ENCODE measurements around the gene TCF3.

Gene TCF3

GRCh38 chr19:1577929-1578618 lies 74.3 kb downstream of the TCF3 start:
- no peak for DNase-seq

- DNase-seq = no peak
These were observed 75.1 kb downstream of the TCF3 start for GRCh38 chr19:1577090-1577928.

GRCh38 chr19:1576242-1577089 lies 75.9 kb downstream of the TCF3 start:
- no peak for DNase-seq

- no peak for DNase-seq
These were observed 76.8 kb downstream of the TCF3 start for GRCh38 chr19:1575323-1576241.

GRCh38 chr19:1574354-1575136 lies 77.9 kb downstream of the TCF3 start:
- DNase-seq = no peak

GRCh38 chr19:1572795-1573194 lies 79.6 kb downstream of the TCF3 start:
- DNase-seq = no peak

- DNase-seq = no peak
These were observed 81.1 kb downstream of the TCF3 start for GRCh38 chr19:1571358-1571757.

- no peak for DNase-seq
These were observed 81.6 kb downstream of the TCF3 start for GRCh38 chr19:1570836-1571235.

GRCh38 chr19:1569997-1570396 lies 82.4 kb downstream of the TCF3 start:
- no peak for DNase-seq

GRCh38 chr19:1568320-1569019 lies 83.9 kb downstream of the TCF3 start, which contains the start of gene MEX3D:
TSS of gene MEX3D (minus strand) at chr19:1568325. CDS start at chr19:1568058, 267 bp downstream.
- peak; percentile 73 for DNase-seq

GRCh38 chr19:1567848-1568227 lies 84.6 kb downstream of the TCF3 start:
- no peak for DNase-seq

- DNase-seq = peak; percentile 58
These were observed 85.1 kb downstream of the TCF3 start for GRCh38 chr19:1567116-1567847.

GRCh38 chr19:1566392-1567115 lies 85.9 kb downstream of the TCF3 start:
- DNase-seq = peak; percentile 91

- DNase-seq = no peak
These were observed 89.2 kb downstream of the TCF3 start for GRCh38 chr19:1563251-1563650.

- no peak for DNase-seq
These were observed 91.1 kb downstream of the TCF3 start for GRCh38 chr19:1561236-1561842.

GRCh38 chr19:1560286-1560882 lies 92.0 kb downstream of the TCF3 start:
- DNase-seq = no peak
